DND-41 (cell line): ENCODE results near the gene TXNIP.

ENCODE experiments used
- EZH2 ChIP-seq: IDR thresholded peaks from 3 replicates; pipeline ENCODE4 v1.6.1; 2012; ENCODE audit warnings: borderline replicate concordance, low read depth, mild to moderate bottlenecking, moderate library complexity, low read length, inconsistent platforms; ENCODE audit not compliant: severe bottlenecking
- TF ChIP-seq, protein P1 (sequence below): IDR thresholded peaks from 2 replicates; pipeline ENCODE4 v1.5.1; 2012; ENCODE audit warnings: borderline replicate concordance, low read length, moderate library complexity, mild to moderate bottlenecking; ENCODE audit not compliant: poor library complexity, severe bottlenecking; ENCODE audit errors: extremely low read depth

DNA sequence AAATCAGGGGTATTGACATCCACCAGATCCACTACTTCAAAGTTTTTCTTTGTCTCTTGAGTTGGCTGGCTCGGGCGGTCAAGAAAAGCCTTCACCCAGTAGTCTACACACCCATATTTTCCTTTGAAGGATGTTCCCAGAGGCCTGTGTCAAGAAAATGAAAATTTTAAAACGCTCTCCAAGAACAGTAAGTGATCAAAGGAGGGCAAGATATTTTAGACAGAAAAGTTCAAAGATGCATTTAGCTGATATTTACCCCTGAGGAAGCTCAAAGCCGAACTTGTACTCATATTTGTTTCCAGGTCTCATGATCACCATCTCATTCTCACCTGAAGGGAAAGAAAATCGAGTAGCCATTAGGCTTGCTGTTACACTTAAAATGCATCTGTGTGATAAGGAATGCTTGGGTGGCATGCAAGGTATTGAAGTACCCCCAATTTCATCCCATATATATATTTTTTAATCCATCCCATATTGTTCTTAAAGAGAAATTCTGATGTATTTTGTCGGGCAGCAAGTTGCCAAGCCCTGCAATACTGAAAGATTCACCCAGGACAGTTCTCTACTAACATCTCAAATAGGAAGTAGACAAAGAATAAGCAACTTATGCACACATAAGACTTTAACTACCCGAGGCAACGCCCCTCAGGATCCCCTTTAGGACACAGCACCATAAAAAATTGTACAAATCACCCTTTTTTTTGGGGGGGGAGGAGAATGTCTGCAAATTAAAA lies 1.1 kb downstream of the TXNIP start:
- TF ChIP-seq, protein P1, sequence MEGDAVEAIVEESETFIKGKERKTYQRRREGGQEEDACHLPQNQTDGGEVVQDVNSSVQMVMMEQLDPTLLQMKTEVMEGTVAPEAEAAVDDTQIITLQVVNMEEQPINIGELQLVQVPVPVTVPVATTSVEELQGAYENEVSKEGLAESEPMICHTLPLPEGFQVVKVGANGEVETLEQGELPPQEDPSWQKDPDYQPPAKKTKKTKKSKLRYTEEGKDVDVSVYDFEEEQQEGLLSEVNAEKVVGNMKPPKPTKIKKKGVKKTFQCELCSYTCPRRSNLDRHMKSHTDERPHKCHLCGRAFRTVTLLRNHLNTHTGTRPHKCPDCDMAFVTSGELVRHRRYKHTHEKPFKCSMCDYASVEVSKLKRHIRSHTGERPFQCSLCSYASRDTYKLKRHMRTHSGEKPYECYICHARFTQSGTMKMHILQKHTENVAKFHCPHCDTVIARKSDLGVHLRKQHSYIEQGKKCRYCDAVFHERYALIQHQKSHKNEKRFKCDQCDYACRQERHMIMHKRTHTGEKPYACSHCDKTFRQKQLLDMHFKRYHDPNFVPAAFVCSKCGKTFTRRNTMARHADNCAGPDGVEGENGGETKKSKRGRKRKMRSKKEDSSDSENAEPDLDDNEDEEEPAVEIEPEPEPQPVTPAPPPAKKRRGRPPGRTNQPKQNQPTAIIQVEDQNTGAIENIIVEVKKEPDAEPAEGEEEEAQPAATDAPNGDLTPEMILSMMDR, result no peak
- TF ChIP-seq EZH2, result no peak
